Memory B cell (primary cell): ENCODE results near the gene CELF2.

Experiments used
- ATAC-seq: fragments of 150-1000 bp; cut with Tn5 transposase; 2 replicates; pipeline ENCODE4 v1.10.0; 2021; ENCODE audit warnings: low read depth, mild to moderate bottlenecking, moderate library complexity
- DNase-seq, 2 donors: peaks; one replicate each; pipeline ENCODE4 v3.0.0; 2022; ENCODE audit warnings: low spot score in 2 of 2
- H3K27ac Mint-ChIP-seq: one replicate; pipeline ENCODE4 v1.8.0; 2022; ENCODE audit warnings: mild to moderate bottlenecking, moderate library complexity, mixed read lengths
- H3K27me3 Mint-ChIP-seq: one replicate; pipeline ENCODE4 v1.8.0; 2022; ENCODE audit warnings: mixed read lengths
- H3K36me3 Mint-ChIP-seq: one replicate; pipeline ENCODE4 v1.8.0; 2022; ENCODE audit warnings: mild to moderate bottlenecking, mixed read lengths
- H3K4me1 Mint-ChIP-seq: one replicate; pipeline ENCODE4 v1.8.0; 2022; ENCODE audit warnings: mixed read lengths
- H3K4me3 Mint-ChIP-seq: one replicate; pipeline ENCODE4 v1.8.0; 2022; ENCODE audit warnings: mild to moderate bottlenecking, moderate library complexity, mixed read lengths
- H3K9me3 Mint-ChIP-seq: one replicate; pipeline ENCODE4 v1.8.0; 2022; ENCODE audit warnings: mixed read lengths

The CELF2 gene

GRCh38 chr10:11046776-11047160 lies 29.1 kb downstream of the CELF2 start:
- no peaks in the 10 kb centered on the region for H3K9me3 Mint-ChIP-seq
- H3K36me3 Mint-ChIP-seq = no peaks in the 10 kb centered on the region
- H3K27ac Mint-ChIP-seq = no peak overlapping the region
- ATAC-seq = no peak
- H3K27me3 Mint-ChIP-seq = peaks cover 11% of the 10 kb centered on the region
- H3K4me1 Mint-ChIP-seq = no peaks in the 10 kb centered on the region
- DNase-seq = no peak
- no peak overlapping the region for H3K4me3 Mint-ChIP-seq

- Mint-ChIP-seq H3K36me3 (no peaks in the 10 kb centered on the region), H3K9me3 (no peaks in the 10 kb centered on the region), H3K4me3 (no peak overlapping the region), H3K27me3 (peaks cover 9% of the 10 kb centered on the region), H3K27ac (no peak overlapping the region), H3K4me1 (no peaks in the 10 kb centered on the region)
- DNase-seq = no peak
- no peak for ATAC-seq
These were observed 31.1 kb downstream of the CELF2 start for GRCh38 chr10:11048707-11049278.

- ATAC-seq = no peak
- no peak overlapping the region for H3K27ac Mint-ChIP-seq
These were observed 32.1 kb downstream of the CELF2 start for GRCh38 chr10:11049806-11050205.

GRCh38 chr10:11050301-11051287 lies 32.9 kb downstream of the CELF2 start:
- H3K4me3 Mint-ChIP-seq = no peak overlapping the region
- no peak overlapping the region for H3K27ac Mint-ChIP-seq
- no peaks in the 10 kb centered on the region for H3K9me3 Mint-ChIP-seq
- no peaks in the 10 kb centered on the region for H3K4me1 Mint-ChIP-seq
- peaks cover 6% of the 10 kb centered on the region for H3K27me3 Mint-ChIP-seq
- no peaks in the 10 kb centered on the region for H3K36me3 Mint-ChIP-seq
- no peak for ATAC-seq
- DNase-seq = no peak

More at GRCh38 chr10:11049806-11050205, 32.1 kb downstream of the CELF2 start:
- no peak overlapping the region for H3K4me3 Mint-ChIP-seq
- DNase-seq = no peak
- H3K9me3 Mint-ChIP-seq = no peaks in the 10 kb centered on the region
- no peaks in the 10 kb centered on the region for H3K4me1 Mint-ChIP-seq
- H3K36me3 Mint-ChIP-seq = no peaks in the 10 kb centered on the region
- peaks cover 6% of the 10 kb centered on the region for H3K27me3 Mint-ChIP-seq

GRCh38 chr10:11057018-11057417 lies 39.3 kb downstream of the CELF2 start:
- no peak overlapping the region for H3K27ac Mint-ChIP-seq

GRCh38 chr10:11057448-11057847 lies 39.8 kb downstream of the CELF2 start:
- H3K4me3 Mint-ChIP-seq = no peak overlapping the region
- H3K9me3 Mint-ChIP-seq = no peaks in the 10 kb centered on the region
- no peaks in the 10 kb centered on the region for H3K4me1 Mint-ChIP-seq
- H3K27ac Mint-ChIP-seq = no peak overlapping the region
- DNase-seq (no peak), ATAC-seq (no peak)
- H3K36me3 Mint-ChIP-seq = no peaks in the 10 kb centered on the region
- peaks cover 9% of the 10 kb centered on the region for H3K27me3 Mint-ChIP-seq

More at GRCh38 chr10:11057018-11057417, 39.3 kb downstream of the CELF2 start:
- Mint-ChIP-seq H3K36me3 (no peaks in the 10 kb centered on the region), H3K27me3 (peaks cover 7% of the 10 kb centered on the region), H3K9me3 (no peaks in the 10 kb centered on the region), H3K4me3 (no peak overlapping the region), H3K4me1 (no peaks in the 10 kb centered on the region)
- no peak for ATAC-seq
- no peak for DNase-seq

- H3K27me3 Mint-ChIP-seq = peaks cover 8% of the 10 kb centered on the region
- no peak for DNase-seq
- no peaks in the 10 kb centered on the region for H3K36me3 Mint-ChIP-seq
- H3K9me3 Mint-ChIP-seq = no peaks in the 10 kb centered on the region
- no peaks in the 10 kb centered on the region for H3K4me1 Mint-ChIP-seq
- no peak for ATAC-seq
- H3K27ac Mint-ChIP-seq = no peak overlapping the region
- no peak overlapping the region for H3K4me3 Mint-ChIP-seq
These were observed 40.3 kb downstream of the CELF2 start for GRCh38 chr10:11057994-11058393.

- ATAC-seq = no peak
- peaks cover 8% of the 10 kb centered on the region for H3K27me3 Mint-ChIP-seq
- no peak for DNase-seq
These were observed 41.3 kb downstream of the CELF2 start for GRCh38 chr10:11058965-11059364.

GRCh38 chr10:11063856-11064255 lies 46.2 kb downstream of the CELF2 start:
- Mint-ChIP-seq H3K27ac (no peak overlapping the region), H3K27me3 (peaks cover 4% of the 10 kb centered on the region), H3K4me1 (no peaks in the 10 kb centered on the region), H3K9me3 (no peaks in the 10 kb centered on the region), H3K36me3 (no peaks in the 10 kb centered on the region), H3K4me3 (no peak overlapping the region)
- no peak for DNase-seq
- ATAC-seq = no peak

More at GRCh38 chr10:11058965-11059364, 41.3 kb downstream of the CELF2 start:
- Mint-ChIP-seq H3K27ac (no peak overlapping the region), H3K4me3 (no peak overlapping the region), H3K4me1 (no peaks in the 10 kb centered on the region), H3K9me3 (no peaks in the 10 kb centered on the region), H3K36me3 (no peaks in the 10 kb centered on the region)

- no peak overlapping the region for H3K4me3 Mint-ChIP-seq
- DNase-seq = no peak
- no peak overlapping the region for H3K27ac Mint-ChIP-seq
- peaks cover 6% of the 10 kb centered on the region for H3K27me3 Mint-ChIP-seq
- H3K4me1 Mint-ChIP-seq = no peaks in the 10 kb centered on the region
- H3K36me3 Mint-ChIP-seq = no peaks in the 10 kb centered on the region
- H3K9me3 Mint-ChIP-seq = no peaks in the 10 kb centered on the region
- no peak for ATAC-seq
These were observed 47.2 kb downstream of the CELF2 start for GRCh38 chr10:11064832-11065231.

GRCh38 chr10:11065567-11065966 lies 47.9 kb downstream of the CELF2 start:
- Mint-ChIP-seq H3K9me3 (no peaks in the 10 kb centered on the region), H3K27me3 (peaks cover 12% of the 10 kb centered on the region), H3K4me3 (no peak overlapping the region), H3K36me3 (no peaks in the 10 kb centered on the region), H3K4me1 (no peaks in the 10 kb centered on the region), H3K27ac (no peak overlapping the region)
- ATAC-seq (no peak), DNase-seq (no peak)

GRCh38 chr10:11066520-11066919 lies 48.8 kb downstream of the CELF2 start:
- Mint-ChIP-seq H3K4me3 (no peak overlapping the region), H3K4me1 (no peaks in the 10 kb centered on the region), H3K27me3 (peaks cover 15% of the 10 kb centered on the region), H3K27ac (no peak overlapping the region), H3K9me3 (no peaks in the 10 kb centered on the region), H3K36me3 (no peaks in the 10 kb centered on the region)
- DNase-seq (no peak), ATAC-seq (no peak)

GRCh38 chr10:11068861-11069633 lies 51.4 kb downstream of the CELF2 start:
- ATAC-seq (no peak), DNase-seq (no peak)
- peaks cover 16% of the 10 kb centered on the region for H3K27me3 Mint-ChIP-seq
- no peaks in the 10 kb centered on the region for H3K4me1 Mint-ChIP-seq
- no peak overlapping the region for H3K4me3 Mint-ChIP-seq
- no peak overlapping the region for H3K27ac Mint-ChIP-seq
- H3K9me3 Mint-ChIP-seq = no peaks in the 10 kb centered on the region
- no peaks in the 10 kb centered on the region for H3K36me3 Mint-ChIP-seq

GRCh38 chr10:11073410-11073809 lies 55.7 kb downstream of the CELF2 start:
- no peak for DNase-seq
- Mint-ChIP-seq H3K36me3 (no peaks in the 10 kb centered on the region), H3K27me3 (peaks cover 17% of the 10 kb centered on the region), H3K27ac (no peak overlapping the region), H3K4me3 (no peak overlapping the region), H3K4me1 (no peaks in the 10 kb centered on the region), H3K9me3 (no peaks in the 10 kb centered on the region)
- no peak for ATAC-seq
